Measurements from ENCODE around the gene TOP1.

TOP1 gene

GRCh38 chr20:41058674-41059635, 30.3 kb downstream of the TOP1 start:
- DNase-seq (ENCODE audit: low read depth in 2 of 2) = no peak

GRCh38 chr20:41061155-41061554, 32.5 kb downstream of the TOP1 start:
- no peak for DNase-seq (ENCODE audit: low read depth in 2 of 2)

DNA sequence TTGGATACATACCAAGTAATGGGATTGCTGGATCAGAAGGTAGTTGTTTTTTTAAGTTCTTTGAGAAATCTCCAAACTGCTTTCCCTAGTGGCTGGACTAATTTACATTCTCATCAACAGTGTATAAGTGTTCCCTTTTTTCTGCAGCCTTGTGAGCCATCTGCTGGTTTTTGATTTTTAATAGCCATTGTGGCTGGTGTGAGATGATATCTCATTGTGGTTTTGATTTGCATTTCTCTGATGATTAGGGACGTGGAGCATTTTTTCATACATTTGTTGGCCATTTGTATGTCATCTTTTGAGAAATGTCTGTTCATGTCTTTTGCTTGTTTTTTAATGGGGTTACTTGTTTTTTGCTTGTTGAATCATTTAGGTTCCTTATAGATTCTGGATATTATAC, 34.8 kb downstream of the TOP1 start:
- DNase-seq (ENCODE audit: low read depth in 2 of 2) = no peak

GRCh38 chr20:41064377-41064776, 35.8 kb downstream of the TOP1 start:
- no peak for DNase-seq (ENCODE audit: low read depth in 2 of 2)

GRCh38 chr20:41065716-41066115, 37.1 kb downstream of the TOP1 start:
- DNase-seq (ENCODE audit: low read depth in 2 of 2) = no peak

DNA sequence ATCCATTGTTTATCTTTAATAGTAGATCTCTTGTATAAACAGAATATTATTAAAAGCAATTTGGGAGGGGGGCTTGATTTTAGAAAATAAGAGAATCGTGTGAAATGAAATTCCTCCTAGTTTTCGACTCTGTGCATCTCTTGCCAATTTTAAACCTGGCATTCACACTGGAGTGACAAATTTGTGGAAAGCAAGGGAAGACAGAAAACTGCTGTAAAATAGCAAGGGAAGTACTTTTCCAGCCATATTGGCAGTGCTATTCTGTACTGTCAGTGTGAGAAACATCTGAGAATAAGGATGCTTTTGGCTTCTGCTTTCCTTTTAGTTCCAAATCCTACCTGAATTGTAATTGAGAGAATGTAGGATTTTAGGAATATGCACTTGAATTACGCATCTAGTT, 40.2 kb downstream of the TOP1 start:
- no peak for DNase-seq (ENCODE audit: low read depth in 2 of 2)

- DNase-seq (ENCODE audit: low read depth in 2 of 2) = no peak
Observed at GRCh38 chr20:41072190-41072863, 43.7 kb downstream of the TOP1 start.

GRCh38 chr20:41072915-41073314, 44.3 kb downstream of the TOP1 start:
- no peak for DNase-seq (ENCODE audit: low read depth in 2 of 2)

DNA sequence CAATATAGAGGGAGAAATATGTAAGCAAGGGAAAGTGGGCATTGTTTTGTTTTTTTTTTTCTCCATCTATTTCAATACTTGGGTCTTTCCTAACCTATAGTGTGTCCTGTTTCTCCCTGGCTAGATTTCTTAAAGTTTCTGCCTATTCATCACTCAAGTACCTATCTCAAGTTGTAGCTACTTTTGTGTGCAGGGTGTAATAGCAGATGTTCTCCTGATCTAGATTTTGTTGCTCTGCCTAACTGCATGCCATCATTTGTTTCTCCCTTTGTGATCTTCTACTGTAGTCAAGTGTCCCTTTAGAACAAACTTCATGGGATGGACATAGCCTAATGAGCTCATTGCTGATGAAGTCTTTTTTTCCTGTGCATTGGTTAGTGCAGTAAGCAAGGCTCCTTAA, 45.8 kb downstream of the TOP1 start:
- no peak for DNase-seq (ENCODE audit: low read depth in 2 of 2)

DNA sequence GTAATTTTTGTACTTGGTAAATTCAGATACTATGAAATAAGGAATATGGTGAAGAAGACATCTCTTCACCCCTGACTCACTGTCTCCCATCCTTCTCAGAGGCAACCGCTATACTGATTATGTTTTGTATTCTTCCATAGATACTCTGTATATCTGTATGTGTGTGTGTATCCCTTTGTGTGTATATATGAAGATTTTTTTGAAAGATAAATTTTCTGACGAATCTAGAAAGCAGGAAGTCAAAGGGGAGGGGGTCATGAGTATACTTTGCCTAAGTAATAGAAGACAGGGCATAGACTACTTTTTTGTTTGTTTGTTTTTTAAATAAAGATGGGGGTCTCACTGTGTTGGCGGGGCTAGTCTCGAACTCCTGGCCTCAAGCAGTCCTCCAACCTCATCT, 48.2 kb downstream of the TOP1 start:
- DNase-seq (ENCODE audit: low read depth in 2 of 2) = no peak

- no peak for DNase-seq (ENCODE audit: low read depth in 2 of 2)
Observed at GRCh38 chr20:41078329-41078728, 49.7 kb downstream of the TOP1 start.

DNA sequence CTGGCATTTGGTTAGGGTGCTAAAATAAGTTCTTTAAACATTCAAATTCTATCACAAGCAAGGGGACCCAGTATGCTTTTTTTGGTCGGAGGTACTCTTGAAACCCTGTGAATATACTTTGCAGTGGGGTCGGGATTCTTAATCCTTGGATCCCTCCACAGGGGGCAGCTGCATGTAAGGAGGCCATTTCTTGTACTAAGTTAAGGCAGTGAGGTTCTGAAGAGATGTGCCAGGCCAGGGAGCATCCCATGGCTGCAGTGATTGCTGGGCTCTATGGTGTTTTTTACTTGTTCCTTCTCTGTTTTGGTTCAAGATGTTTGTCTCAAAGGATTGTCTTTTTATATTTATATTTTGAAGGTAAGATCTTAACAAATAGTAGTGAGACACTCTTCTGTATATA, 50.4 kb downstream of the TOP1 start:
- no peak for DNase-seq (ENCODE audit: low read depth in 2 of 2)

DNA sequence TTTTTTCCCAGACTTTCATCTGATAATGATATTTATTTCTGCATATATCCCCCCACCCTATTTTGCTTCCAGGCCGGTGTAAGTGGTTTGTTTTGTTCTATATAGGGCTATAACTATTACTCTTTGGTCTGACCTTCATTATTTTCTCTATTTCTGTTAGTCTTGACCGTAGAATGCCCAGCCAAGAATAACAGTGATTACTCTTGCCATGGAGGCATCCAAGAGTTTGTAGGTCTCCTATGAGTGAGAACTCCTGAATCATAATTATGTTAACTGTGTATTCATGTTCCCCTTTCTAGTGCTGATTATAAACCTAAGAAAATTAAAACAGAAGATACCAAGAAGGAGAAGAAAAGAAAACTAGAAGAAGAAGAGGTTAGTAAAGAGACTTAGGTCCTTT, 52.2 kb downstream of the TOP1 start:
- DNase-seq (ENCODE audit: low read depth in 2 of 2) = no peak

GRCh38 chr20:41081276-41081814, 52.7 kb downstream of the TOP1 start:
- no peak for DNase-seq (ENCODE audit: low read depth in 2 of 2)

DNA sequence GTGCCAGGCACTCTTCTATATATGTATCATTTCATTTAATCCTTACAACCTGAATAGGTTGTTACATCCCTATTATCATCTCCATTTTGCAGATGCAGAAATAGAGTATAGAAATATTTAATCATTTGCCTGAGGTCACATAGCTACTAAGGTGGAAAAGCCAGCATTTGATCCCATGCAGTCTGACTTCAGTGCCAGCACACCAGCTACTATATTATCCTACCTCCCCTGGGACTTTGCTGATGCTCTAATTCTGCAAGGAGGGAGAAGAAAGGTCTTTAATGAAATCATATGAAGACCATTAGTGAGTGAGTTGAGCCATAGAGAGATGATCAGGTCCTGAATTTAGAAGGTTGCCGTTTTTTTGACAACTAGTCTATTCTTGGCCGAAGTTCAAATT, 53.7 kb downstream of the TOP1 start:
- no peak for DNase-seq (ENCODE audit: low read depth in 2 of 2)

DNA sequence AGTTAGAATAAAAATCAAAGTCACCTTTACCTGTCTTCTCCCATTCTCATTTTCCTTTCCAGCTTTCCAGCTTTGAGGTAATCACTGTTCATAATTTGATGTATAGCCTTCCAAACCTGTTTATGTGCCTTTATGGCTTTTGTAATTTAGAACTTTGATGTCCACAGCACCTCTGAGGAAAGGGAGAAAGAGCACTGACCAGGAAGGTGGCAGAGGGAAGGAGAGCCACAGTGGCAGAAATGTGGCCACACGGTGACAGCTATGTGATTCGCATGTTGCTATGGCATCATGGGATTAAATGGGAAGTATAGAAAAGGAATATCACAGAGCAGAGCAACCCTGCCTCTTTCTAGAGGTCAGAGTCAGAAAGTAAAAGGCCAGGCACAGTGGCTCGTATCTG, 57.0 kb downstream of the TOP1 start:
- no peak for DNase-seq (ENCODE audit: low read depth in 2 of 2)

DNA sequence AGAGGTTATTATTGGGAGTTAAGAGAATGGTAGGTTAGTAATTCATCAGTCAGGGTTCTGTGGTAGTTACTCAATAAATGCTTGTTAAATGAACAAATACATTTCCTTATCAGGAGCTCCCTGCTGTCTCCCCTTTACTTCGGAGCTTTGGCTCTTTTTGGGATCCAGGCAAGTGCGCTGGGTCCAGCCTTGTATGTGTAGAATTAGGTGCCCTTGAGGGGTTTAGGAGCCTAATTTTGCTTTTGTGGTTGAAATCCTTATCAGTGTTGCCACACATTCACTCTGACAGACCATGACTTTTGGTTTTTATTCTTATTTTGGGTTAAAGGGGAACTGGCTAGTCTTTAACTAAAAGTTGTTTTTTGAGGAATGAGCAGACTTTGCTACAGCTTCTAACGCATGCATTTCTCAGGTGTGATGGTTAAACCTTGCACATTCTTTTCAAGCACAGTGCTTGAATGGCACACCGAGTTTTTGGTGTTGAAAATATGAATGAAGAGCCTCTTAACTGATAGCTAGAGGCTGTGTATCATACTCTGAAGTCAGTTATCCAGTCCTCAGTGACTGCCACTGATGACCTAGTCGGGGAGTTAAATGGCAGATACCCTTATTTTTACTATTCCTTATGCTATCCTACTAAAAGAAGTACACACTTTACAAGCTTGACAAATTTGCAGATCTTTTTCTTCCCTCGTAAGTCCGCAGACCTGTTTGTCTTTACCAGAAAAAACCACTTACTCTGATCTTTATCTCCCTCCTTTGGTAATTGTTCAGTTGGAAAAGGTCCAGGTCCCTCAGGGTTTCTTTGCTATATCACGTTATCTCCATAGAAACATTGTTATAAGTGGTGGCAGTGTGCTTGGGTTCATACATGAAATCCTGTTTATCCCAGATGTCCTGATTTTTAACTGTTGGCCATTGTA, 58.0 kb downstream of the TOP1 start:
- DNase-seq (ENCODE audit: low read depth in 2 of 2) = no peak

- no peak for DNase-seq (ENCODE audit: low read depth in 2 of 2)
Observed at GRCh38 chr20:41087325-41087685, 58.7 kb downstream of the TOP1 start.

DNA sequence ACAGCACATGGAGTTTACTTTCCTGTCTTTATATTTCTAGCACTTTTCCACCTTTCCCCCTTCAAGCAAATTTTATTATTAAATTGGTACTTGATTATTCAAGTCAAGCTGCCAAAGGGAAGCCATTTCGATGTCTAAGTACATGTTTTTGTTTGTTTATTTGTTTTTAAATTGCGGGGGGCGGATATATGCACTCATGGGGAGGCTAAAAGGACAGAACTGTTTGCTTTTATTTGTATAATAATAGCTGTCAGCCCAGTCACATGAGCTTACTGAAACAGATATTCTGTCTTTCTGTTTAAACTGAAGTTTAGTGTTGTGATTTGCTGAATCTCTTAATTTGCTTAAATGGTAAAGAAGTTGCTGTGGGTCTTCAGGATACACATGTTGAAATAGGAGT, 59.2 kb downstream of the TOP1 start:
- DNase-seq (ENCODE audit: low read depth in 2 of 2) = no peak

DNA sequence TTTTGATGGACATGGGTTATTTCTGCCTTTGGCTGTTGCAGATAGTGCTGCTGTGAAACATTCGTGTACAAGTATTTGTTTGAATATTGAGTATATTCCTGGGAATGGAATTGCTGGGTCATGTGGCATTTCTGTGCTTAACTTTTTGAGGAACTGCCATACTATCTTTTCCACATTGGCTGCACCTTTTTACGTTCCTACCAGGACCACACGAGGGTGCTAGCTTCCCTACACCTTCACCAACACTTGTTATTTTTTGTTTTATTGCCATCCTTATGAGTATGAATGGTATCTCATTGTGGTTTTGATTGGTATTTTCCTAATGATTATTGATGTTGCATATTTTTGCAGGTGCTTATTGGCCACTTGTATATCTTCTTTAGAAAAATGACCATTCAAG, 60.9 kb downstream of the TOP1 start:
- DNase-seq (ENCODE audit: low read depth in 2 of 2) = no peak

GRCh38 chr20:41091927-41092326, 63.3 kb downstream of the TOP1 start:
- DNase-seq (ENCODE audit: low read depth in 2 of 2) = no peak

All from stimulated activated CD4-positive, alpha-beta T cell treated with anti-CD3 and anti-CD28 coated beads, Interleukin-4, amount 100 ng/mL, for 48 hours (primary cell).